Measurements from ENCODE around the gene SRRT. TPM values are rescaled to one million over a fixed set of nuclear protein-coding genes. Genes with fewer than 3 reads are reported as not detected.

Gene SRRT
- total and polyA plus RNA-seq, 2 donors (not counting 1 experiment from before 2014, with no cell fraction given): 32.0 to 33.7 TPM

DNA sequence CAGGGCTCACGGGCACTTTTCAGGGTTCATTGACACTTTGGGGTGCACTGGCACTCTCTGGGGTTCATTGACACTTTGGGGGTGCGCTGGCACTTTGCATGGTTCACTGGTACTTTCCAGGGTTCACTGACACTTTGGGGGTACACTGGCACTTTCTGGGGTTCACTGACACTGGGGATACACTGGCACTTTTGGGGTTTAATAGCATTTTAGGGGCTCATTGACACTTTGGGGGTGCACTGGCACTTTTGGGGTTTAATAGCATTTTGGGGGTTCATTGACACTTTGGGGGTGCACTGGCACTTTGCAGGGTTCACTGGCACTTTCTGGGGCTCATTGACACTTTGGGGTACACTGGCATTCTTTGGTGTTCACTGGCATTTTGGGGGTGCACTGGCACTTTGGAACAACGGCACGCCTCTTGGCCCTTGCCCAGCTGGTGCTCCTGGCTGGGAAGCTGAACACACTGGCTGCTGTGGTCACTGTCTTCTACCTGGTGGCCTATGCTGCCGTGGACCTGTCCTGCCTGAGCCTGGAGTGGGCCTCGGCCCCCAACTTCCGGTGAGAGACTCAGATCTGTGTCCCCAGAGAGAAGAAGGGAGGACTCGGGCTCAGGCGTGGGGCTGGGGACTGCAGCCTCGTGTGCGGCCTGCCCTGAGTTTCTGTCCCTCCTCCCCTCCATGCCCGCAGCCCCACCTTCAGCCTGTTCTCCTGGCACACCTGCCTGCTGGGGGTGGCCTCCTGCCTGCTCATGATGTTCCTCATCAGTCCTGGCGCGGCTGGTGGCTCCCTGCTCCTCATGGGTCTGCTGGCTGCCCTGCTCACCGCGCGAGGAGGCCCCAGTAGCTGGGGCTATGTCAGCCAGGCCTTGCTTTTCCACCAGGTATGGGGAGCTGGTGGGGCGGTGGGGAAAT, 13.9 kb upstream of the SRRT start:
- no peak for DNase-seq (ENCODE audit: low read depth in 2 of 2)

DNA sequence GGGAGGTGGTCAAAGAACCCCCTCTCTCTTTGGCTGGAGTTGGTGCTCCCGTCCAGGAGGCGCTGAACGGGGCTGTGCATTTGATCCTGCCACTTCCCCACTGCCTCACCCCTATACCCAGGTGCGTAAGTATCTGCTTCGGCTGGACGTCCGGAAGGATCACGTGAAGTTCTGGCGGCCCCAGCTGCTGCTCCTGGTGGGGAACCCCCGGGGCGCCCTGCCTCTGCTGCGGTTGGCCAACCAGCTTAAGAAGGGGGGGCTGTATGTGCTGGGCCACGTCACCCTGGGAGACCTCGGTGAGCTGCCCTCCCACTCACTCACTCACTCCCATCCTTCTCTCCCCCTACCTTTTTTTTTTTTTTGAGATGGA, 13.3 kb upstream of the SRRT start:
- Histone ChIP-seq H3K36me3 (ENCODE audit: control insufficient read depth, insufficient read depth, low read length) (peaks cover 11% of the 10 kb centered on the region), H3K4me2 (ENCODE audit: extremely low read depth, insufficient read depth, low read length) (no peak overlapping the region), H3K9ac (ENCODE audit: insufficient read depth, low read length) (no peak overlapping the region), H3K27ac (ENCODE audit: insufficient read depth, low read length) (no peak overlapping the region), H3K4me1 (ENCODE audit: control insufficient read depth, extremely low read depth, insufficient read depth, low read length) (peaks cover 2% of the 10 kb centered on the region), H3K27me3 (ENCODE audit: control insufficient read depth, insufficient read depth, low read length) (no peaks in the 10 kb centered on the region), H3K4me3 (replicated peaks in 1 of 4; ENCODE audit: control extremely low read depth in 1 of 4, insufficient read depth in 1 of 4, low read depth in 3 of 4, low read length in 4 of 4) (no peak overlapping the region), H3K79me2 (ENCODE audit: control insufficient read depth, insufficient read depth, low read length) (no peaks in the 10 kb centered on the region), H3K9me3 (ENCODE audit: control insufficient read depth, insufficient read depth, low read depth, low read length) (no peaks in the 10 kb centered on the region), H4K20me1 (ENCODE audit: control insufficient read depth, extremely low read depth, insufficient read depth, low read length) (no peaks in the 10 kb centered on the region), H2AFZ (ENCODE audit: low read length) (no peak overlapping the region)
- DNase-seq (ENCODE audit: low read depth in 2 of 2): no peak
- TF ChIP-seq CTCF (conservative IDR thresholded peaks at IDR 0.05 in 1 of 2, IDR thresholded peaks at IDR 0.05 in 1 of 2; ENCODE audit: low read depth in 1 of 2, low read length in 2 of 2): no peak
- TF ChIP-seq EZH2 (IDR thresholded peaks at IDR 0.05; ENCODE audit: low read length, missing control alignments): no peak

More for the DNA sequence above, 13.9 kb upstream of the SRRT start:
- peaks cover 11% of the 10 kb centered on the region for H3K36me3 ChIP-seq (ENCODE audit: control insufficient read depth, insufficient read depth, low read length)
- H4K20me1 ChIP-seq (ENCODE audit: control insufficient read depth, extremely low read depth, insufficient read depth, low read length): no peaks in the 10 kb centered on the region
- no peak overlapping the region for H3K4me3 ChIP-seq (replicated peaks in 1 of 4; ENCODE audit: control extremely low read depth in 1 of 4, insufficient read depth in 1 of 4, low read depth in 3 of 4, low read length in 4 of 4)
- H3K4me2 ChIP-seq (ENCODE audit: extremely low read depth, insufficient read depth, low read length): no peak overlapping the region
- no peaks in the 10 kb centered on the region for H3K9me3 ChIP-seq (ENCODE audit: control insufficient read depth, insufficient read depth, low read depth, low read length)
- H3K4me1 ChIP-seq (ENCODE audit: control insufficient read depth, extremely low read depth, insufficient read depth, low read length): no peaks in the 10 kb centered on the region
- no peaks in the 10 kb centered on the region for H3K27me3 ChIP-seq (ENCODE audit: control insufficient read depth, insufficient read depth, low read length)
- H3K79me2 ChIP-seq (ENCODE audit: control insufficient read depth, insufficient read depth, low read length): no peaks in the 10 kb centered on the region
- no peak overlapping the region for H3K27ac ChIP-seq (ENCODE audit: insufficient read depth, low read length)
- no peak overlapping the region for H3K9ac ChIP-seq (ENCODE audit: insufficient read depth, low read length)
- H2AFZ ChIP-seq (ENCODE audit: low read length): no peak overlapping the region
- TF ChIP-seq CTCF (conservative IDR thresholded peaks at IDR 0.05 in 1 of 2, IDR thresholded peaks at IDR 0.05 in 1 of 2; ENCODE audit: low read depth in 1 of 2, low read length in 2 of 2): no peak

DNA sequence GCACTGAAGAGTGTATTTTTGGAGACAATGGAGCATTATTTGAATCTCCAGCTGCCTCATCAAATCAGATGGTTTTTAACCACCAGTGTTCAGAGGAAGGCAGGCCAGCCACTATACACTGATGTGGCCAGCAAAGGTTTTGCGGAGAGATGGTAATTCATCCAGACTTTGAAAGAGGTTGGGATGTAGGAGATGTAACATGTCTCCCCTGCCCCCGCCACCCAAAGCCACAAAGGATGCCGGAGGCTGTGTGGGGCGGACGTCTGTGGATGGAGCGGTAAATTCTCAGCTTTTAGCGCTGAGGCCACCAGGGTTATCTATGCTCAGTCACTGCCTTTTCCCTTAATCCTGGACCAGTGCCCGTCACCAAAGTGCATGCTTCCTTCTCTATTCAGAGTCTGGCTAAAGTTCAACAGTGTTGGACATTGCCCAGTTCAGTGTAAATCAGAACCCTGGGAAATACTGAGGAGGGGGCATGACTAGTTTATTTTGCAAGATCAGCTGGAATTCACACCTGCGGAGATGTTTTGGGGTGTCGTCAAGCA, 11.4 kb upstream of the SRRT start:
- Histone ChIP-seq H3K9ac (ENCODE audit: insufficient read depth, low read length) (no peak overlapping the region), H3K4me2 (ENCODE audit: extremely low read depth, insufficient read depth, low read length) (no peak overlapping the region), H4K20me1 (ENCODE audit: control insufficient read depth, extremely low read depth, insufficient read depth, low read length) (no peaks in the 10 kb centered on the region), H3K79me2 (ENCODE audit: control insufficient read depth, insufficient read depth, low read length) (peaks cover 13% of the 10 kb centered on the region), H2AFZ (ENCODE audit: low read length) (no peak overlapping the region), H3K27ac (ENCODE audit: insufficient read depth, low read length) (no peak overlapping the region), H3K4me3 (replicated peaks in 1 of 4; ENCODE audit: control extremely low read depth in 1 of 4, insufficient read depth in 1 of 4, low read depth in 3 of 4, low read length in 4 of 4) (no peak overlapping the region), H3K27me3 (ENCODE audit: control insufficient read depth, insufficient read depth, low read length) (no peaks in the 10 kb centered on the region), H3K4me1 (ENCODE audit: control insufficient read depth, extremely low read depth, insufficient read depth, low read length) (peaks cover 6% of the 10 kb centered on the region), H3K36me3 (ENCODE audit: control insufficient read depth, insufficient read depth, low read length) (peaks cover 10% of the 10 kb centered on the region), H3K9me3 (ENCODE audit: control insufficient read depth, insufficient read depth, low read depth, low read length) (no peaks in the 10 kb centered on the region)
- TF ChIP-seq EZH2 (IDR thresholded peaks at IDR 0.05; ENCODE audit: low read length, missing control alignments): no peak
- TF ChIP-seq CTCF (conservative IDR thresholded peaks at IDR 0.05 in 1 of 2, IDR thresholded peaks at IDR 0.05 in 1 of 2; ENCODE audit: low read depth in 1 of 2, low read length in 2 of 2): no peak
- DNase-seq (ENCODE audit: low read depth in 2 of 2): peak in 1 of 2 donors; percentile 74

Data from fibroblast of lung (primary cell).